SK-N-MC (cell line): ENCODE data around the gene CMTM5.

Experiments
- DNase-seq: peaks from one replicate; pipeline ENCODE4 v3.0.0-alpha.2; 2011; ENCODE audit warnings: low read depth, low spot score
- H3K27ac ChIP-seq: fragments of 200-600 bp; sonication (generic); 2 replicates; pipeline ENCODE4 v1.5.1; 2016; ENCODE audit warnings: mixed run types
- H3K36me3 ChIP-seq: fragments of 200-600 bp; sonication (generic); 2 replicates; pipeline ENCODE4 v1.6.1; 2017; ENCODE audit warnings: antibody characterized with exemption, low read length, mixed read lengths; ENCODE audit not compliant: insufficient read depth
- H3K4me3 ChIP-seq: fragments of 200-600 bp; sonication (generic); 2 replicates; pipeline ENCODE4 v1.5.1; 2016
- H3K9ac ChIP-seq: fragments of 200-600 bp; sonication (generic); 2 replicates; pipeline ENCODE4 v1.8.0; 2017; ENCODE audit warnings: mixed run types, mixed read lengths; ENCODE audit not compliant: insufficient read length
- H3K9me3 ChIP-seq: fragments of 200-600 bp; sonication (generic); 2 replicates; pipeline ENCODE4 v1.6.1; 2017; ENCODE audit warnings: low read depth, mild to moderate bottlenecking, antibody characterized with exemption, low read length, moderate library complexity, mixed read lengths
- EZH2 ChIP-seq: fragments of 200-600 bp; sonication (generic); IDR thresholded peaks from one replicate; pipeline ENCODE4 v1.6.1; 2017; ENCODE audit warnings: antibody characterized with exemption
- FOXP2 ChIP-seq: optimal IDR thresholded peaks from 2 replicates; pipeline ENCODE3; 2011; ENCODE audit warnings: mild to moderate bottlenecking, moderate library complexity; ENCODE audit not compliant: insufficient read depth; ENCODE audit errors: extremely low read length, control extremely low read depth
- POLR2AphosphoS5 ChIP-seq: IDR thresholded peaks from 2 replicates; pipeline ENCODE4 v1.6.1; 2012; ENCODE audit warnings: mild to moderate bottlenecking, low read depth, low read length, borderline replicate concordance

CMTM5 gene

GRCh38 chr14:23403908-23404307 lies 27.1 kb downstream of the CMTM5 start:
- Histone ChIP-seq H3K4me3 (no peak overlapping the region), H3K9ac (no peak overlapping the region), H3K27ac (no peak overlapping the region), H3K36me3 (no peaks in the 10 kb centered on the region), H3K9me3 (no peaks in the 10 kb centered on the region)
- TF ChIP-seq EZH2: no peak
- no peak for TF ChIP-seq POLR2AphosphoS5
- TF ChIP-seq FOXP2: no peak
- DNase-seq: no peak

DNA sequence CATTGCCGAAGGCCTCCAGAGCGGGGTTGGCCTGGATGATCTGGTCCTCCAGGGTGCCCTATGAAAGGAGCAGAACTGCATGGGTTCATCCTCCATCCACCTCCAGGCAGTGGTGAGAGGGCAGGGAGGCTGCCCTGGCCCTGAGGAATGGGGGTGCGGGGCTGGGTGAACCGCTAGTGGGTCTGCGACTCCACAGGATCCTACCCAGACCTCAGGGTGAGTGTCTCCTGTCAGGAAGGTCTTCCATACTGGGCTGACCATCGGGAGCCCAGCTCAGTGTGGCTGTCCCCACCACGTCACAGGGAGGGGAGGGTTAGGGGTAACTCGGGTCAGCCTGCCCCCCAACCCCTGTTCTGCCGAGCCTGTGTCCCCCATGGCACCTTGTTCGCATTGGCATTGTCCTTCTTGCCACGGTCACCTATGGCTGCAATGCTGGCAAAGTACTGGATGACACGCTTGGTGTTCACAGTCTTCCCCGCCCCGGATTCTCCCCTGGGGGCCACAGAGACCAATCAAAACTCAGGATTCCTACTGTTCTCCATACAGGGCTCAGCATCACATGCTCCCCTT lies 27.6 kb downstream of the CMTM5 start:
- Histone ChIP-seq H3K4me3 (no peak overlapping the region), H3K9me3 (no peaks in the 10 kb centered on the region), H3K9ac (no peak overlapping the region), H3K27ac (no peak overlapping the region), H3K36me3 (no peaks in the 10 kb centered on the region)
- no peak for DNase-seq
- TF ChIP-seq EZH2: no peak
- no peak for TF ChIP-seq POLR2AphosphoS5
- TF ChIP-seq FOXP2: no peak

GRCh38 chr14:23405096-23405495 lies 28.2 kb downstream of the CMTM5 start:
- Histone ChIP-seq H3K36me3 (no peaks in the 10 kb centered on the region), H3K27ac (no peak overlapping the region), H3K9me3 (no peaks in the 10 kb centered on the region), H3K9ac (no peak overlapping the region), H3K4me3 (no peak overlapping the region)
- DNase-seq: no peak
- no peak for TF ChIP-seq FOXP2
- TF ChIP-seq EZH2: no peak
- TF ChIP-seq POLR2AphosphoS5: no peak

GRCh38 chr14:23405516-23406025 lies 28.7 kb downstream of the CMTM5 start:
- TF ChIP-seq POLR2AphosphoS5 (no peak), EZH2 (no peak), FOXP2 (no peak)
- no peak for DNase-seq
- Histone ChIP-seq H3K4me3 (no peak overlapping the region), H3K9ac (no peak overlapping the region), H3K36me3 (no peaks in the 10 kb centered on the region), H3K27ac (no peak overlapping the region), H3K9me3 (no peaks in the 10 kb centered on the region)

- TF ChIP-seq EZH2 (no peak), POLR2AphosphoS5 (no peak), FOXP2 (no peak)
- H3K36me3 ChIP-seq: no peaks in the 10 kb centered on the region
- H3K27ac ChIP-seq: no peak overlapping the region
- no peak overlapping the region for H3K9ac ChIP-seq
- no peak for DNase-seq
- no peak overlapping the region for H3K4me3 ChIP-seq
- no peaks in the 10 kb centered on the region for H3K9me3 ChIP-seq
Measured at GRCh38 chr14:23406244-23406643, 29.4 kb downstream of the CMTM5 start.

DNA sequence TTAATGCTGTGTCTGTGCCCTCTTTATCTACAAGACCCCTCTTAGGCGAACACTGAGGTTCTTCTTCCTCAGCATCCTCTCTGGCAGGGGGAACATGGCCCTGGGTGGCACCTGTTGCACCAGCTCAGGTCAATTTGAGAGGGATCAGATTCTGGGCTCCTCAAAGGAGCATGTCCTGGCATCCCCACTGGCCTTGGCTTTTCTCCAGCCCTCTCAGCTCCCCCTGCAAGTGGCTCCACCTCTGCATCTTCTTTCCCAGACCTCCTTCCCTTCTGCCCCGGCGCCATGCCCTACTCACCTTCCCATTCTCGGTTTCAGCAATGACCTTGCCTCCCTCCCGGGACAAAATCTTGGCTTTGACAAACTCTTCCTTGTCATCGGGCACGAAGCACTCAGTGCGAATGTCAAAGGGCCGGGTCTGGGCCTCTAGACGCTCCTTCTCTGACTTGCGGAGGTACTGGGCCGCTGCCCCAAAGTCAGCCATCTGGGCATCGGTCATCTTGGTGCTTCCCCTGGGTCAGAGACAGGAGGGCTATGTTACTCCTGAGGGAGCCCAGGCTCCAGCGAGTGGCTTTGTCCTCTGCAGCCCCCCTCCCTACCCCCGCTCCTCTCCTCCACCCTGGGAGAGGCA lies 30.0 kb downstream of the CMTM5 start:
- DNase-seq: no peak
- no peak overlapping the region for H3K9ac ChIP-seq
- no peak overlapping the region for H3K27ac ChIP-seq
- TF ChIP-seq POLR2AphosphoS5 (no peak), FOXP2 (no peak), EZH2 (no peak)
- no peaks in the 10 kb centered on the region for H3K36me3 ChIP-seq
- H3K9me3 ChIP-seq: no peaks in the 10 kb centered on the region
- no peak overlapping the region for H3K4me3 ChIP-seq

DNA sequence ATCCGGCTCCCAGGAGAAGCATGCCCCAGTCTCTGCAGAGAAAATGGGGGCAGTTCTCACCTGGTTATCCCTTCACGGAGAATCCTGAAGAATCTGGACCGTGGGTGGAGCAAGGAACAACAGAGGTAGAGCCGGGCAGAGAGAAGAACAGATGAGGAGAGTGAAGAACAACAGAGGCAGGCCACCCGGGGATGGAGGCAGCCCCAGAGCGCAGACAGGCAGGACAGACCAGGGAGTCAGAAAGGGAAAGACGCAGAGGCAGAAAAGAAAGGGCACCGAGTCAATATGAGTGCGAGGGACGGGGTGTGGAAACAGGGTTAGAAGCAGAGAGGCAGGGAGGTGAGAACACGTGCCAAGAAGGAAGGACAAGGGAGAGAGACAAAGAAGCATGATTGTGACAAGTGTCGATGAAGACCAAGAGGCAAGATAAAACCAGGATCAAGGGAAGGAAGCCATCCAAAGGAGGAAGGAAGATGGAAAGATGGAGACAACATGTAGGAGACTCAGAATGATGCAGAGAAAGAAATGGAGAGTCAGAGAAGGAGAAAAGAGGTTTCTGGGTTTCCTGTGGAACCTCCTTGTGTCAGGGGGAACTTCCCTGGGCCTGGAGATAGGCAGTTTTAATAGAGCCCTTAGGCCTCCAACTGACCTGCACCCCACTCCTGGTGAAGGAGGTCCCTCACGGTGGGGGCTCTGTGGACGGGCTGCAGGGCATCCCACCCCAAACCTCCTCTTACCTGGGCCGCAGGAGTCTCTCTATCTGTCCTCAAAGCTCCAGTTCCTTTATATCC lies 30.9 kb downstream of the CMTM5 start, which contains the start of gene MYH6:
MYH6 (minus strand) TSS at position 758 of the 791 bp plus-strand sequence. CDS start 1,050 bp downstream, outside the sequence.
- Histone ChIP-seq H3K4me3 (no peak within 1 kb of the TSS), H3K27ac (no peak within 1 kb of the TSS), H3K9ac (no peak within 1 kb of the TSS), H3K9me3 (no peaks in the 10 kb centered on the region), H3K36me3 (no peaks in the 10 kb centered on the region)
- TF ChIP-seq FOXP2: no peak
- no peak for TF ChIP-seq POLR2AphosphoS5
- no peak for TF ChIP-seq EZH2
- no peak for DNase-seq

DNA sequence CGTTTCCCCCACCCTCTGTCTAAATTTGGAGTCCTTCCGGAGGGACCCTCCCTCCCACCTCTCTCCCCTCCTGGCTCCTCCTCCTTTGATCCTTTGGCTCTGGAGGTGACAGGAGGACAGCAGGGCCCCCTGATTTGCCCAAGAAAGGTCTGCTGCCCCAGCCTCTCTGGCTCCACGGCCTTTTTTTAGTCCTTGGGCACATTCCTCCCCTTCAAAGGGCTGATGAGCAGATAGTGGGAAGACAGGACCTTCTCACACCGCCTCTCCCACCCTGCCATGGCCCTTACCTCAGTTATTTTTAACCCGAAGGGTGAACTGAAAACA lies 31.4 kb downstream of the CMTM5 start:
- TF ChIP-seq POLR2AphosphoS5: no peak
- no peak for TF ChIP-seq FOXP2
- H3K9me3 ChIP-seq: no peaks in the 10 kb centered on the region
- no peak overlapping the region for H3K27ac ChIP-seq
- DNase-seq: no peak
- no peak overlapping the region for H3K4me3 ChIP-seq
- no peaks in the 10 kb centered on the region for H3K36me3 ChIP-seq
- no peak overlapping the region for H3K9ac ChIP-seq

DNA sequence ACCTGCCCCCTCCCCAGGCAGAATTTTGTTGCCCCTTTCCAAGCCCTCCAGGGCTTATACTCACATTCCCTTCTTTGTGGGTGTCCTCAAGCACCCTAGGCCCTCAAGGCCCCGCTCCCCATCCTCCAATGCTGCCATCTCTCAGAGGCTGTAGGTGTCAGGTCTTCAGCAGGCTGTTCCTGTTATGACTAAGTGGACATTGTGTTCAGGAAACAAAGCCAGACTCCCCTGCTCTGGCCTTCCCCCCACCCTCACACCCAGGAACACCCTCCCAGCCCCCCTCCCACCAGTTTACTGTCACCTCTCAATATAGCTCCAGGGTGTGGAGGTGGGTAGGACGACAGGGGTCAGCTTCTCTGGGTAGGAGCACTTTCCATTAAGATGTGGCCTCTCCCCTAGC lies 32.6 kb downstream of the CMTM5 start:
- Histone ChIP-seq H3K36me3 (no peaks in the 10 kb centered on the region), H3K27ac (no peak overlapping the region)
- TF ChIP-seq POLR2AphosphoS5 (no peak), EZH2 (no peak), FOXP2 (no peak)

More for the DNA sequence above, 32.6 kb downstream of the CMTM5 start:
- Histone ChIP-seq H3K9ac (no peak overlapping the region), H3K9me3 (no peaks in the 10 kb centered on the region), H3K4me3 (no peak overlapping the region)
- DNase-seq: no peak
